Measurements from ENCODE around the gene STEAP3.

Gene STEAP3

DNA sequence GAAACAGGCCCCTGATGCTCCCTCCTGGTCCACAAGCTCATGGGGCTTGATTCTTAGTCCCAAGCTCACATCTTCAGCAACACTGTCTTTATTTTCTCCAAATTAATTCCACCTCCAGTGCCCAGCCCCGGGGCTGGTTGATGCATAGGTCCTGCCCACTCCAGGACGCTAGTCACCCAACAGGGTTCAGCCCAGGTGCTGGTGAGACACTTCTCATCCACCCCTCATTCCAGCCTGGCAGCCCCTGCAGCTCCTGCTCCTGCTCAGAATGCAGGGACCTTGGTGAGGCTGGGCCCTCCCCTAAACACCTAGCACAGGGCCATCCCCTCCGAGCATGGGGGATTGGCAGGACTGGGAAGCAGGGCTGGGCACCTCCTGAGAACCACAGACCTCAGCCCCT lies 25.7 kb downstream of the STEAP3 start:
- no peak for DNase-seq

DNA sequence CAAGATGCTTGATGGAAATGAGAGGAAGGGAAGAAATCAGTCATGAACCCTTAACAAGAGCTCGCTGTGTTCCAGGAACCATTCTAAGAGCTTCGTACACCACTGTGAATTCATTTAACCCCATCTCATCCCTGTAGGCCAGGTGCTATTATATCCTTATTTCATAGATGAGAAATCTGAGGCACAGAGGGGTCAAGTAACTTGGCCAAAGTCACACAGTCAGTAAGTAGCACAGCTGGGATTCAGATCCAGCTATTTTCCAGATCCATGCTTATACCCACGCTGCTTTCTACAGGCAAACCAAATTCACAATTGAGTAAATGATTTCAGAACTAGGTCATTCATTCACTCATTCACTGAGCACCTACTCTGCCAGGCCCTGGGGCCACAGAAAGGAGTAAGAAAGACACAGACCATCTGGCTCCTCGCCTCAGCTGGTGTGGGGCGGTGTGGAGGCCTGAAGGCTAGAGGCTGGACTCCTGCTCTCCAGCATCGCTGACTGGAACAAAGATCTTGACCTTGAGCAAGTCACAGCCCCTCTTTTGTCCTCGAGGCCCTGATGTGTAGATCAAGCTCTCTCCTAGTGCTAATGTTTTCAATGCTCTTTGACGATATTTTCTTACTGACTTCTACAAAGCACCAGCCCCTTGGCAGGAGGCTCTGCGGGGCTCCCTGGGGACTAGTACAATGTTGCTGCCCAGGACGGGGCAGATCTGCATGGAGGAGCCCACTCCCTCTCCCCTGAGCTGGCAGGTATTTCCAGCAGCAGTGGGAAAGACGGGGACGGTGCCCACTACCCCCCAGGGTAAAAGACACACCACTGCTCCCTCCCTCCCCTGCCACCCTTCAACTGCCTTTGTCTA lies 26.5 kb downstream of the STEAP3 start:
- no peak for DNase-seq

DNA sequence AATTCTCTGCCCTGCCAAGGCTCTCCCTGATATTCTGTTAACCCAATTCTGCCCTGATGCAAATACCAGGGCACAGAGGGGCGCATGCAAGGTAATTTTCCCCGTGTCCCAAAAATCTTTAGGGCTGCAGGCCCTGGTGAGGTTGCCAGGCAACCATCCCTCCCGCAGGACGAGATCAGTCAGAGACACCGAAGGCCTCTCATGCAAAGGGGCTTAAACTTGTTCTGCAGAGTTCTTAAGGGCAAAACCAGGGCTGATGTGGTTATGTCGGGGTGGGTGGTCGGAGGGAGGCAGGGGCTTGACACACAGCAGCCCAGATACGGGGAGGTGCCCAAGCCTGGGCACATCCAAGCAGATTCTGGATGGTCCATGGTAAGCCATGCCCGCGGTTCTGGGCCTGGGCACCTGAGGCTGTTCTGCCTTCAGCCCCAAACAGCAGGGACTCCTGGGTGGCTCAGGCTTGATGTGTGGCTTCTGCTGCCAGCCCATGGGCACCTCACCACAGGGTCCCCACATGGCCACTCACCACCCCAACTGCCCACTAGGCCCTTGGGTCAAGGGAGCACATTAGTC lies 27.2 kb downstream of the STEAP3 start:
- DNase-seq = no peak

DNA sequence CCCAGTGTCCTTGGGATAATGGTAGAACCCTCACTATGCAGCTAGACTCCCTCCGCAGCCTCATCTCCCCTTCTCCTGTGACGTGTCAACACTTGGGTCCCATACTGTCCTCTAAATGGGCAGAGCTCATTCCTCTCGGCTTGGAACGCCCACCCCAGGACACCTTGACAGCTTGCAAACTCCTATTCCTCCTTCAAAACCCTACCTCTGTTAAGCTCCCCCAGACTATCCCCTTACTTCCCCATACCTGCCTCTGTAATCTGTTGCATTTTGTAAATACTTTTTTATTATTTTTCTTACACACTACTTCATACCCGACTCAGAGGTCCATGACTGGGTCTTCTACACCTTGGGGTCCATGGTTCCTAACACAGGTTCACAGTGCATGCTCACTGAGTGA lies 28.0 kb downstream of the STEAP3 start:
- no peak for DNase-seq

DNA sequence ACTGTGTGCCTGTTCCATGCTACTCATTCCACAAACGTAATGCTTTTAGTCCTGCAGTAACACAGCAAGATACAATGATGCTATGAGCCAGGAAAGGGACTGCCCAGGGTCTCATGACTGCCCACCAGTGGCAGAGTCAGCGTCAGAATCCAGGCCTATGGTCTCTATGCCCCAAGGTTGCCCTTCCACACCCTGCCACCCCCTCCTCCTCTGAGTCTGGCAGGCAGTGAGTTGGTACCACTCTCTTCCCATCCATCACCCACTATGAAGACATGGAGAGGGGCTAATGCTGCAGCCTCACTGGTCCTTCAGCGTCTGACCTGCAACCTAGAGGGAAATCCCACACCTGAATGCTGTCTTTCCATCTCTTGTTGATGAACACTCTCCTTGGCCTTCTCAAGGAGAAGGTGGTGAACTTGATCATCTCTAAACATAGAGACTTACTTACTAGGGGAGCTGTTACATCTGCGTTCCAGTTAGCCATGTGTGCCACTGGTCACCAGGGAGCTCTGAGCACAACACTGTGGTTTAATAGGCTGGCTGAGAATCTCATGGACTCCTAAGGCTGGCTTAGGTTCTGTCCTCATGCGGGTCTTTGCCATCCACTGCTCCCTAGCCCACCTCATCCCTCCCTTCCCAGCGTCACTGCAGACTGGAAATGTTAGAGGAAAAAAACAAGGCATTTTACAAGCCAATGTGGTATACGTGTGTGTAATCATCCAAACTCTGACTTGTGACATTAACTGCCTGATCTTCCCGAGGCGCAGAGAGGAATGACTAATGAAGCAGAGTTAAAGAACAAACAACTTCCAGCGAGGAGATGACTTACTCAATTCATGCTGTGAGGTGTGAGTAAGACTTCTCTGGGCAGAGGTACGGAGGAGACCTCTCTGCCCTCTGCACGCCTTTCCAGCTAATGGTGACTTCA lies 28.8 kb downstream of the STEAP3 start:
- no peak for DNase-seq

DNA sequence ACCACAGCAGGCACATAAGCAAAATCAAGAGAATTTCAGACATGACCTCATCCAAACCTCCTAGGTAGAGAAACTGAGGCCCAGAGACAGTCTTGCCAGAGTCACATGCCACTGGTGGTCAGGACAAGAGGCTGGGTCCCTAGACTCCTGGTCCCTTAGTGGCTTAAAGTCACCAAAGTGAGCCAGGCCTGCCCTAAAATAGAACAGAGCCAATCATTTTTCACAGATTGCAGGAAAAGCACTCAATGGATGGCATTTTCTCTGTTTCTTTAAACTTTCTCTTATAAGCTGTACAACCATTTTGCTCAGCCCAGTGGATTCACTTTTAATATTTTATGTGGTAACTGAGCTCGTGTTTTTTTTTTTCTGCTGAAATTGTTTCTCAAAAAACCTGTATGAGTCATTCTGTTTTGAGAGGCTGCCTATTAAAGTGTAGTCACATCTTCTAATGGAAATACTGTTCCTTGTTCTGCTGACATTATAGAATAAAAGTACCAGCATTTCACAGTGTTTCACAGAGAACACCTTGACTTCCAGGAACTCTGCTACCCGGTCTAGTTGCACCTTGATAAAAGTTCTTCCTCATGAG lies 29.6 kb downstream of the STEAP3 start:
- no peak for DNase-seq

DNA sequence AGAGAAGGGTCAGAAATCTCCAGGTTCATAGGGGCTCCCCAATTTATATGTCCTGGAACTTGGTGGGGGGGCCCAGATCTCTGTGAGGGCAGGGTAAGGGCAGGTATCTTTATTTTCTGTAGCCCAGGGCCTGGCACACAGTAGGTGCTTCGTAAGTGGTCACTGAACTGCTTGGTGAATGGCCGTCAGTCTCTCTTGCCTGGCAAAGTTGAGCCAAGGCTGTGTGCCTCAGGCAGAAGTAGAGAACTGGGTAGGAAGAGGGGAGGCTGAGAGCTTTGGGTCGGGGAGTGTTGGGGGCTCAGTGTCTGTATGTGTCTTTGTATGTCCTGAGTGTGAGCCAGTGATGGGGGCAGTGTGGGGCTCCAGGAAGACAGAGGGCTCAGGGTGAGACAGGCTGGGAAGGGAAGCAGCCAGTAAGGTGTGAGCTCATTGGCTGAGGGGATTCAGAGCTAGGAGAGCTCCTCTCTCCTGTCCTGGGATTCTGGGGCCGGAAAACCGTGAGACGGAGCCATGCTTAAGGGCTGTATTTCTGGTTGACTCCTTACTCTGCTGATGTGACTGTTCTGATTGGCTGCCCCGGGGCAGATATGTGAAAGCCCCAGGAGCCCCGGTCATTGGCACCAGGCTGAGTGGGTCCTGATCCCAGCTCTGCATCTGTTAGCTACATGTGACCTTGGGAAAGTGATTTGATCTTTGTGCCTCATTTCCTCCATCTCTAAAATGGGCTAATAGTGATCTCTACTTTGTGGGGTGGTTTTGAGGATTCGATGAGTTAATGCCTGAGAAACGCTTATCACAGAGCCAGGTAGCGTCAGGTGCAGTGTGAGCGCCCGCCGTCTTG lies 30.3 kb downstream of the STEAP3 start:
- no peak for DNase-seq

DNA sequence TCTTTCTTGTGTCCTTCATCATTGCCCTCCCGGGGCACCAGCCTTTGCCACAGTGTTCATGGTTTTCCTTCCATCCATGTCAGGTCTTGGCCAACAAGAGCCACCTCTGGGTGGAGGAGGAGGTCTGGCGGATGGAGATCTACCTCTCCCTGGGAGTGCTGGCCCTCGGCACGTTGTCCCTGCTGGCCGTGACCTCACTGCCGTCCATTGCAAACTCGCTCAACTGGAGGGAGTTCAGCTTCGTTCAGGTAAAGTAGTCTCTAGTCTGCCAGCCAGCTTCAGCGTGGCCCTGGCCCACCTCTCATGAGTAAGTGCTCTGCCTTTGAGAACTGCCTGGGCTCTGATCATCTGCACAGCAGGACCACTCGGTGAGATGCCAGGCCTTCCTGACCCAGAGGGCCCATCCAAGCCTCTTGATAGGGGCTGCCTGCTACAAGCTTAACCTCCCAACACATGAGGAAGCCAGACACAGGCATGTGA lies 31.0 kb downstream of the STEAP3 start:
- no peak for DNase-seq

DNA sequence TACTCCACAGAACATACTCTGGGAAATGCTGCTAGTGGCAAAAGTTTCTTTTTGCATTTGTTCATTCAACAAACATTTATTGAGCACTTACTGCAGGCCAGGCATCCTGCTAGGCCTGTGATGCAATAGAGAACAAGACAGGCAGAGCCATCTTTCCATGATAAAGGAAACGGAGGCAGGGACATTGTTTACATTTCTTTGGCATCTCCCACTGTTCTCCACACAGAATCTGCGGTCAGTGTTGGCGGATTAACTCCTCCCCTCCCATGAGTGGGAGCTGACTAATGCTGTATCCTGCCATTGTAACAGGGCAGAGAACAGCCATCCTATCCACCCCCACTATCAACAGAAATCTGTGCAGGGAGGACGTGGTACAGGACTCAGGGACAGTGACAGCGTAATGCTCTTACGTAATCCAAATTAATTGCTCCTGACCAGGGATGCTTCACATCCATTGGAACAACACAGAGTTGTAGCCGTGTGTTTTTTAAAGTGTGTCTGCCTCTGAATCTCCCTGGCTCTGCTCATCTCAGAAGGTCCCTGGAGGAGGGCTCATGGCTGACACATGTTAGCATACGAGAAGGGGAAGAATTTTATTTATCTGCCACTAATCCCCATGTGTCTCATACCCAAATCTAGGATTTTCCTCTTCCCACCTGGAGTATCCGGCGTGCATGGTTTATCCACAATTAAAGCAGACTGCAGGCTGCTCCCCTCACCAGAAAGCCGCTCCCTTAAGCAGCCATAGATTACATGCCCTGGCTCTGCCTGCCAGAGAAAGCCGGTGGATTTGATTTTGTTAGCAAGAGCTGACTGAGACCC lies 32.3 kb downstream of the STEAP3 start:
- DNase-seq = no peak

DNA sequence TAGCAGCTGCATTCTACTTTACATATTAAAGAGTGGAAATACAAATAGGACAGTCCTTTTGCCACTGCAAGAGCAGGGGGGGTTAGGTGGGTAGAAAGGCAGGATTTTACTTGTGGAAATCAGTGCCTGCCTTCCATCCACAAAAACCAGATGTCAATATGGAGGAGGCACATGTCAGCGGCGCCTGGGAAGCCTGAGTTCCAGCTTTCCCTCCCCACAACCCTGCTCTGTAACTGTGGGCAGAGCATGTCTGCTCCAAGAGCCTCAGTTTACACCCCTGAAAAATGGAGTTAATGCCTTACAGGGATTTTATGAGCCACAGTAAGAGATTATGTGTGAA lies 32.9 kb downstream of the STEAP3 start:
- DNase-seq = no peak

DNA sequence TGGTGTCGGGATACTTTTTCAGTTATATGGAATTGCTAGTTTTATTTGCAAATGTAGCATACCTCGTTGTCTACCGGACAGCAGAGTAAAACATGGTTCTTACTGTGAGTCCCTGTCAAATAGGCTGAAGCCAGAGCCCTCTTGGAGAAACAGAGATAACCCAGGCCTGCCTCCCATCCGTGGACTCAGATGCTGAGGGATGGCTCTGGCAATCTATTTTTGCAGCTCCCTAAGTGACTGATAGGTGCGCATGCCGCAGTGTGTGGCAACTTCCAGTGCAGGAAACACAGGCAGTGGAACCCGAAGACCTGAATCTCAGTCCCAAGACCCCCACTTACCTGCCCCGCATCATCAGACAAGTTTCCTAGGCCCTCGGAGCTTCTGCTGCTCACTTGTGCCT lies 33.6 kb downstream of the STEAP3 start:
- DNase-seq = no peak

DNA sequence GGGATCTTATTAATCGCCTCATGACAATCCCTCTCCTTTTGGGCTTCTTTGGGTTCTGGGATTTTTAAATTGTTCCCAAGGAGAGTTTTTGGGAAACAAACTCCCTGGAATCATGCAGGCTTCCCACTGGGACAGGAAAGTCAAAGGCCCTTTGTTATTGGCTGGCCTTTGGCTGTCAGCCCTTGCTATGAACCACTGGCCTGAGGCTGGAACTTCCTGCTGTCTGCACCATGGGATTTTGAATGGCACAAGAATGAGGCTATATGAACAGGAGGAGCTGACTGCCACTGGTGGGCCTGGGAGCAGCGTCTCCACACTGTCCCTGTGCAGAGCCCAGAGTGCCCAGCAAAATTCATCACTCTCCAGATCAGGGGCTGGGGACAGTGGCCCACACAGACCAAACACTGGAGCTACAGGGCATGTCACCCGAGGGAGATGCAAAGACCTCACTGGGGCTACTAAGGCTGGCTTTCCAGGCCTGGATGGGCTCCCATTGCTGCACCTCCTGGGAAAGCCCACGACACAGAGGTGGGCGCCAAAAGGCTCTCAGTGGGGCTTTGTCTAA lies 35.7 kb downstream of the STEAP3 start:
- DNase-seq = no peak

DNA sequence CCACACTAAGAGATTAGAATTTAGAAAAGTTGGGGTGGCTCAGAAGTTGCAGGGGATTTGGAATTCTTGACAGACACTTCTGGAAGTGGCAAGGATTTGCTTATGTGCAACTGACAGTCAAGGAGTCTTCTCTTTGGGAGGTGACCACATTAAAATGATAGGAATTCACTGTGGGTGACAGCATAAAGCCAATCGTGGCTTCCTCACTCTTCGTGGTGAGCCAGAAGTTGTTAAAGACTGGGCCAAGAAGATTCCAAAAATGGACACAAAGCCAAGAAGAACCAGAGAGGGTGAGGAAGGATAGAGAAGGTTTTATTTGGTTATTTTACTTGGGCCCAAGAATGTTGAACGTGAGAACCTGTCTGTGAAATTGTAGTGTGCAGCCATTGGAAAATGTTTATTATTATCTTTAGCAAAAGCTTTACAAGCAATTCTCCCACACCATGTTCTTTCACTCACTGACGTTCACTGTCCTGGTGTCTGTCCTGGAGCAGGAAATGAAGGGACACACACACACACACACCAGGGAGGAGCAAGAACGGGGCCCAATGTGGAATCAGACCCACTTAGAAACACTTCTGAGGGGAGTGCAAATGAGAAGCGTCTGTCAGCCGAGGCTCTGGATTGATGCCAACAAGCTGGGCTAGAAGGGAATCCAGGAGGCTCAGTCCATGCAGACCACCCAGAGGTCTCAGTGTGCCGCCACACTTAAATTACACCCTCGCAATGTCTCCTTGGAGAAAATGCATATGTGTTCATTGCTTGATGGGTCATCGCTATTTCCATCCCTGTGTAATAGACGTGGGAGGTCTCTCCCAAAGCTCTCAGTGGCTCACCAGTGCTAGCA lies 37.2 kb downstream of the STEAP3 start:
- DNase-seq = no peak

DNA sequence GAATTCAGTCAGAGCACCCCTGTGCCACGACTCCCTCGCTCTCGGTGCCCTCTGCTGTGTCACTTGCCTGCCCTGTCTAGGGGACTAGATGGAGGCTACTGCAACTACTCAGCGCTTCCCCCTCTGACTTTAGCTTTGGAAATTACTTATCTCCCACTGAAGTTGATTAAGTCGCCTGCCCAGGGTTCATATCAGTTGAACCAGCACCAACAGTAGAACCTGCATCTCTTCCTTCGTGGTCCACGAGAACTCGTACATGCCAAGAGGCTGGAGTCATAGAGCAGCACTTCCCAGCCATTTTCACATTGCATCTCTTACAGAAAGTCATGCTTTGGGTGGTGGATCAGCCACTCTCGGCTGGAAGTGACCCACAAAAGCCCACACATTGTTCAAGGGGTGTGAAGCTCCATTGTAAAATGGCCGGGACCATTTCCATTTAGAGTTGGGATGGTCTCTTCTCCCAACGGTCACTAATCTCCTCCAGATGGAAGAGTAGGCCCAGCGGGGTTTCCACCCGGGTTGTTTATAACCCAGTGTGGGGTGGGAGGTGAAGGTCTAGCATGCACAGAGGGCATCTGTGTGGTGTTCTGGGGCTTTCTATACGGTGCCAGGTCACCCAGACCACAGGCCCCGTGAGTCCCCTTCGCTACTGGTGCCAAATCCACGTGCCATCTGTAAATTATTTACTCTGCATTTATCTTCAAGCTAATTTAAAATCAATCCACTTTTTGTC lies 38.0 kb downstream of the STEAP3 start:
- no peak for DNase-seq

DNA sequence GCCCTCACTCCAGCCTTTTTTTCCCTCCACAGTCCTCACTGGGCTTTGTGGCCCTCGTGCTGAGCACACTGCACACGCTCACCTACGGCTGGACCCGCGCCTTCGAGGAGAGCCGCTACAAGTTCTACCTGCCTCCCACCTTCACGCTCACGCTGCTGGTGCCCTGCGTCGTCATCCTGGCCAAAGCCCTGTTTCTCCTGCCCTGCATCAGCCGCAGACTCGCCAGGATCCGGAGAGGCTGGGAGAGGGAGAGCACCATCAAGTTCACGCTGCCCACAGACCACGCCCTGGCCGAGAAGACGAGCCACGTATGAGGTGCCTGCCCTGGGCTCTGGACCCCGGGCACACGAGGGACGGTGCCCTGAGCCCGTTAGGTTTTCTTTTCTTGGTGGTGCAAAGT lies 39.4 kb downstream of the STEAP3 start:
- no peak for DNase-seq

DNA sequence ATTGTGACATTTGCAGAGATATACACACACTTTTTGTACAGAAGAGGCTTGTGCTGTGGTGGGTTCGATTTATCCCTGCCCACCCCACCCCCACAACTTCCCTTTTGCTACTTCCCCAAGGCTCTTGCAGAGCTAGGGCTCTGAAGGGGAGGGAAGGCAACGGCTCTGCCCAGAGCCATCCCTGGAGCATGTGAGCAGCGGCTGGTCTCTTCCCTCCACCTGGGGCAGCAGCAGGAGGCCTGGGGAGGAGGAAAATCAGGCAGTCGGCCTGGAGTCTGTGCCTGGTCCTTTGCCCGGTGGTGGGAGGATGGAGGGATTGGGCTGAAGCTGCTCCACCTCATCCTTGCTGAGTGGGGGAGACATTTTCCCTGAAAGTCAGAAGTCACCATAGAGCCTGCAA lies 40.0 kb downstream of the STEAP3 start:
- no peak for DNase-seq

DNA sequence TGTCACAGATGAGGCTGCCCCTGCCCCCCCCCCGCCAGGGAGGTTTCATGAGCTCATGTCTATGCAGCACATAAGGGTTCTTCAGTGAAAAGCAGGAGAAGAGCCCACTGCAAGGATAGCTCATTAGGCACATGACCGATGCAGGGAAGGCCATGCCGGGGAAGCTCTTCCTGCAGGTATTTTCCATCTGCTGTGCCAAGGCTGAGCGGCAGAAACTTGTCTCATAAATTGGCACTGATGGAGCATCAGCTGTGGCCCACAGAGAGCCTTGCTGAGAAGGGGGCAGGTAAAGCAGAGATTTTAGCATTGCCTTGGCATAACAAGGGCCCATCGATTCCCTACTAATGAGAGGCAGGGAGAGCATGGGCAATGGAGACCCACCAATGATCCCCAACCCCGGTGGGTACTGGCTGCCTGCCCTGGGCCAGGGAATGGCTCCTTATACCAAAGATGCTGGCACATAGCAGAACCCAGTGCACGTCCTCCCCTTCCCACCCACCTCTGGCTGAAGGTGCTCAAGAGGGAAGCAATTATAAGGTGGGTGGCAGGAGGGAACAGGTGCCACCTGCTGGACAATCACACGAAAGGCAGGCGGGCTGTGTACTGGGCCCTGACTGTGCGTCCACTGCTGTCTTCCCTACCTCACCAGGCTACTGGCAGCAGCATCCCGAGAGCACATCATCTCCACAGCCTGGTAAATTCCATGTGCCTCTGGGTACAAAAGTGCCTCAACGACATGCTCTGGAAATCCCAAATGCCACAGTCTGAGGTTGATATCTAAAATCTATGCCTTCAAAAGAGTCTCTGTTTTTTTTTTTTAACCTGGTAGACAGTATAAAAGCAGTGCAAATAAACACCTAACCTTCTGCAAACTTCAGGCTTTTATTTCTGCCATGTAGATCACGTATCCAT lies 41.4 kb downstream of the STEAP3 start:
- DNase-seq = no peak

DNA sequence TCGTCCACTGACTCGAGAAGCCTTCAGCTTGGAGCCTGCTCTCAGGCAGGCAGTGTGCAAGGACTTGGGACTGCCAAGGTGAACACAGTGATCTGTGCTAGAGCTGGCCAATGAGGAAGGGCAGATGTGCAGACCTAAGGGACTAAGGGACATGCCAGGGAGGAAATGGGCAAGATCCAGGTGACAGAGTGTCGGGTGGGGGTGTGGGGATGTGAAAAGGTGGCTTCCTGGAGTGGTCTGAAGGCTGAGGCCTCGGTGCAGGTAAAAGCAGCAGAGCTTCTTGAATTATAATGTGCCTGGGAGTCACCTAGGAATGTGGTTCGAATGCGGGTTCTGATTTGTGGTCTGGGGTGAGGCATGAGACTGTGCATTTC lies 42.0 kb downstream of the STEAP3 start:
- no peak for DNase-seq

Measured in NCI-H1048 (cell line).